ENCODE data around the gene ZDHHC14.

DNA sequence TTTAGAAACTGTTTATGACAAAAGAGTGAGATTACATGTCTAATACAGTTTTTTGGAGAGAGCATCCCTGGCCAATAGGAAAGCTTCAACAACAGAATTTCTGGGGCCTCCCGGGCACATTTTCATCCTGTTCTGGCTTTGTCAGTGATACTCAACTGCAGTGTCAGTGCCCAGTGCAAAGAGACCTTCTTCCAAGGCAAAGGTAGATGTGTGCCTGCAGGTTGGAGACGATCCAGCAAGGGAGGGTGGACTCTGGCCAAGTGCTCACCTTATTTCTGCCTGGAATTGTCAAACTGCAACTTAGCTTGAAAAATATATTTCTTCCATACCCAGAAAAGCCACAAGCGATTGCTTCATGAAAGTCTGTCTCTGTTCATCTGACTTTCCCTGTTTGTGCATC is 230.4 kb downstream of the ZDHHC14 start:
- TF ChIP-seq, protein P1, sequence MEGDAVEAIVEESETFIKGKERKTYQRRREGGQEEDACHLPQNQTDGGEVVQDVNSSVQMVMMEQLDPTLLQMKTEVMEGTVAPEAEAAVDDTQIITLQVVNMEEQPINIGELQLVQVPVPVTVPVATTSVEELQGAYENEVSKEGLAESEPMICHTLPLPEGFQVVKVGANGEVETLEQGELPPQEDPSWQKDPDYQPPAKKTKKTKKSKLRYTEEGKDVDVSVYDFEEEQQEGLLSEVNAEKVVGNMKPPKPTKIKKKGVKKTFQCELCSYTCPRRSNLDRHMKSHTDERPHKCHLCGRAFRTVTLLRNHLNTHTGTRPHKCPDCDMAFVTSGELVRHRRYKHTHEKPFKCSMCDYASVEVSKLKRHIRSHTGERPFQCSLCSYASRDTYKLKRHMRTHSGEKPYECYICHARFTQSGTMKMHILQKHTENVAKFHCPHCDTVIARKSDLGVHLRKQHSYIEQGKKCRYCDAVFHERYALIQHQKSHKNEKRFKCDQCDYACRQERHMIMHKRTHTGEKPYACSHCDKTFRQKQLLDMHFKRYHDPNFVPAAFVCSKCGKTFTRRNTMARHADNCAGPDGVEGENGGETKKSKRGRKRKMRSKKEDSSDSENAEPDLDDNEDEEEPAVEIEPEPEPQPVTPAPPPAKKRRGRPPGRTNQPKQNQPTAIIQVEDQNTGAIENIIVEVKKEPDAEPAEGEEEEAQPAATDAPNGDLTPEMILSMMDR (IDR thresholded peaks at IDR 0.05) = no peak
- TF ChIP-seq POLR2A (IDR thresholded peaks at IDR 0.05) = no peak

All from vagina (tissue), 2 donors.